WTC11 (cell line): Measurements from ENCODE around the gene ZNF500. TPM values are rescaled to one million over a fixed set of nuclear protein-coding genes. Genes with fewer than 3 reads are reported as not detected.

ENCODE experiments used
- ATAC-seq: fragments of 200-7000 bp; cut with Tn5 transposase; 2 replicates; pipeline ENCODE4 v1.10.0; 2021; ENCODE audit warnings: mild to moderate bottlenecking, moderate library complexity
- CTCF ChIA-PET: fragments of 300-600 bp; sonication (Branson Sonifier 250); formaldehyde crosslinking; loops from one replicate; lab custom pipeline; 2021; ENCODE audit warnings: antibody characterized with exemption; lab: Charles Lee
- POLR2A ChIA-PET: fragments of 350-600 bp; sonication (Branson Sonifier 250); formaldehyde crosslinking; loops from one replicate; lab custom pipeline; 2021; ENCODE audit warnings: antibody characterized with exemption; lab: Charles Lee
- DNase-seq: peaks from one replicate; pipeline ENCODE4 v3.0.0; 2021; ENCODE audit warnings: low spot score
- H3K27ac Mint-ChIP-seq: 2 replicates; pipeline ENCODE4 v1.8.0; 2021; ENCODE audit warnings: mixed read lengths
- H3K27me3 Mint-ChIP-seq: 2 replicates; pipeline ENCODE4 v1.8.0; 2021; ENCODE audit warnings: low read depth, mild to moderate bottlenecking, moderate library complexity, mixed read lengths
- H3K36me3 Mint-ChIP-seq: 2 replicates; pipeline ENCODE4 v1.8.0; 2021; ENCODE audit warnings: mixed read lengths
- H3K4me1 Mint-ChIP-seq: 2 replicates; pipeline ENCODE4 v1.8.0; 2022; ENCODE audit warnings: mixed read lengths
- H3K4me3 Mint-ChIP-seq: 2 replicates; pipeline ENCODE4 v1.8.0; 2021; ENCODE audit warnings: mild to moderate bottlenecking, moderate library complexity, mixed read lengths
- H3K9me3 Mint-ChIP-seq: 2 replicates; pipeline ENCODE4 v1.8.0; 2021; ENCODE audit warnings: mixed read lengths
- ATF1 ChIP-seq: sonication (generic); formaldehyde crosslinking; IDR thresholded peaks from 2 replicates; pipeline ENCODE4 v1.8.1; 2023; ENCODE audit warnings: mild to moderate bottlenecking, moderate library complexity, missing genetic modification reagents
- ATF3 ChIP-seq: sonication (generic); formaldehyde crosslinking; conservative IDR thresholded peaks from 2 replicates; pipeline ENCODE4 v1.8.1; 2022; ENCODE audit warnings: mild to moderate bottlenecking, missing genetic modification reagents
- CBFB ChIP-seq: sonication (generic); formaldehyde crosslinking; IDR thresholded peaks from 2 replicates; pipeline ENCODE4 v1.8.1; 2022; ENCODE audit warnings: mild to moderate bottlenecking, low read depth, missing genetic modification reagents
- CREB1 ChIP-seq: sonication (generic); formaldehyde crosslinking; IDR thresholded peaks from 2 replicates; pipeline ENCODE4 v1.8.0; 2023; ENCODE audit warnings: mild to moderate bottlenecking, missing genetic modification reagents
- E2F4 ChIP-seq: sonication (generic); formaldehyde crosslinking; IDR thresholded peaks from 2 replicates; pipeline ENCODE4 v1.8.1; 2022; ENCODE audit warnings: low read depth, mild to moderate bottlenecking, moderate library complexity, missing genetic modification reagents, borderline replicate concordance
- ELF4 ChIP-seq: sonication (generic); formaldehyde crosslinking; IDR thresholded peaks from 2 replicates; pipeline ENCODE4 v1.8.1; 2022; ENCODE audit warnings: low read depth, mild to moderate bottlenecking, moderate library complexity, missing genetic modification reagents
- FOXP1 ChIP-seq: sonication (generic); formaldehyde crosslinking; IDR thresholded peaks from 2 replicates; pipeline ENCODE4 v1.8.0; 2022; ENCODE audit warnings: missing genetic modification reagents, mild to moderate bottlenecking, moderate library complexity, borderline replicate concordance
- GTF2I ChIP-seq: fragments of 250-450 bp; sonication (Bioruptor Pico); conservative IDR thresholded peaks from 2 replicates; pipeline ENCODE4 v1.4.0; 2021; ENCODE audit warnings: mild to moderate bottlenecking
- HMGXB4 ChIP-seq: sonication (generic); formaldehyde crosslinking; IDR thresholded peaks from 2 replicates; pipeline ENCODE4 v1.8.1; 2023; ENCODE audit warnings: mild to moderate bottlenecking, moderate library complexity, missing genetic modification reagents
- JAZF1 ChIP-seq: fragments of 250-450 bp; sonication (Bioruptor Pico); IDR thresholded peaks from 2 replicates; pipeline ENCODE4 v1.9.0; 2021; ENCODE audit warnings: moderate library complexity, mild to moderate bottlenecking, inconsistent platforms
- MXD4 ChIP-seq: fragments of 250-450 bp; sonication (Bioruptor Pico); IDR thresholded peaks from 2 replicates; pipeline ENCODE4 v1.8.0; 2021; ENCODE audit warnings: mild to moderate bottlenecking, moderate library complexity, borderline replicate concordance
- NFE2L1 ChIP-seq: sonication (generic); formaldehyde crosslinking; IDR thresholded peaks from 2 replicates; pipeline ENCODE4 v1.8.1; 2023; ENCODE audit warnings: missing genetic modification reagents
- OVOL2 ChIP-seq: fragments of 250-450 bp; sonication (Bioruptor Pico); IDR thresholded peaks from 2 replicates; pipeline ENCODE4 v1.9.0; 2021; ENCODE audit warnings: mild to moderate bottlenecking, borderline replicate concordance
- RORB ChIP-seq: fragments of 250-450 bp; sonication (Bioruptor Pico); IDR thresholded peaks from 2 replicates; pipeline ENCODE4 v1.9.0; 2021; ENCODE audit warnings: mild to moderate bottlenecking
- SMAD3 ChIP-seq: sonication (generic); formaldehyde crosslinking; IDR thresholded peaks from 2 replicates; pipeline ENCODE4 v1.8.0; 2022; ENCODE audit warnings: missing genetic modification reagents, mild to moderate bottlenecking, borderline replicate concordance
- TEAD1 ChIP-seq: sonication (generic); formaldehyde crosslinking; IDR thresholded peaks from 2 replicates; pipeline ENCODE4 v1.8.0; 2022; ENCODE audit warnings: mild to moderate bottlenecking, missing genetic modification reagents
- TEAD4 ChIP-seq: sonication (generic); formaldehyde crosslinking; IDR thresholded peaks from 2 replicates; pipeline ENCODE4 v1.8.0; 2022; ENCODE audit warnings: mild to moderate bottlenecking, missing genetic modification reagents
- USF2 ChIP-seq: sonication (generic); formaldehyde crosslinking; IDR thresholded peaks from 2 replicates; pipeline ENCODE4 v1.8.1; 2023; ENCODE audit warnings: mild to moderate bottlenecking, missing genetic modification reagents, moderate library complexity
- ZMAT4 ChIP-seq: fragments of 250-450 bp; sonication (Bioruptor Pico); IDR thresholded peaks from 2 replicates; pipeline ENCODE4 v1.9.0; 2021; ENCODE audit warnings: mild to moderate bottlenecking
- ZNF232 ChIP-seq: sonication (generic); formaldehyde crosslinking; IDR thresholded peaks from 2 replicates; pipeline ENCODE4 v1.8.0; 2022; ENCODE audit warnings: mild to moderate bottlenecking, missing genetic modification reagents
- ZNF281 ChIP-seq: sonication (generic); formaldehyde crosslinking; IDR thresholded peaks from 2 replicates; pipeline ENCODE4 v1.8.0; 2023; ENCODE audit warnings: mild to moderate bottlenecking, missing genetic modification reagents
- ZNF317 ChIP-seq: sonication (generic); formaldehyde crosslinking; IDR thresholded peaks from 2 replicates; pipeline ENCODE4 v1.8.1; 2023; ENCODE audit warnings: low read depth, mild to moderate bottlenecking, moderate library complexity, missing genetic modification reagents, borderline replicate concordance
- ZNF416 ChIP-seq: fragments of 250-450 bp; sonication (Bioruptor Pico); IDR thresholded peaks from 2 replicates; pipeline ENCODE4 v1.9.0; 2021; ENCODE audit warnings: mild to moderate bottlenecking, inconsistent platforms
- ZNF512 ChIP-seq: sonication (generic); formaldehyde crosslinking; IDR thresholded peaks from 2 replicates; pipeline ENCODE4 v1.8.1; 2022; ENCODE audit warnings: missing genetic modification reagents, borderline replicate concordance
- ZNF671 ChIP-seq: fragments of 250-450 bp; sonication (Bioruptor Pico); IDR thresholded peaks from 2 replicates; pipeline ENCODE4 v1.8.0; 2021; ENCODE audit warnings: mild to moderate bottlenecking
- total RNA-seq: library from RNA; stranded (reverse); gene quantifications from 3 replicates; pipeline ENCODE4 v1.2.3, GENCODE V29; 2021

Gene ZNF500
- total RNA-seq, 1 experiment from 2014 or later, result 19.9 TPM

GRCh38 chr16:4771646-4772045 is 4.7 kb upstream of the ZNF500 start:
- no peaks in the 10 kb centered on the region for H3K36me3 Mint-ChIP-seq

GRCh38 chr16:4769306-4769638 is 2.3 kb upstream of the ZNF500 start:
- H3K27me3 Mint-ChIP-seq, result no peaks in the 10 kb centered on the region
- DNase-seq (no peak), ATAC-seq (no peak)
- H3K36me3 Mint-ChIP-seq, result no peaks in the 10 kb centered on the region
- peaks cover 17% of the 10 kb centered on the region for H3K4me1 Mint-ChIP-seq
- no peaks in the 10 kb centered on the region for H3K9me3 Mint-ChIP-seq
- peak overlapping the region; percentile 48 for H3K27ac Mint-ChIP-seq
- CTCF ChIA-PET, result interaction anchor here (0.9 to 1.5 kb wide), 6 partner anchors 9 to 87 kb away, joined by 3 to 7 read pairs (median 4); partner anchors contain the start of genes ANKS3 and DNAAF8
- POLR2A ChIA-PET, result interaction anchor here (1.4 to 3.1 kb wide), 2 partner anchors 33 to 35 kb away, joined by 7 to 16 read pairs; partner anchors contain the start of genes ANKS3, DNAAF8 and ROGDI
- H3K4me3 Mint-ChIP-seq, result peak overlapping the region; percentile 86
- no peak for TF ChIP-seq RORB (CRISPR knock-in tag)
- TF ChIP-seq FOXP1 (CRISPR knock-in tag), result no peak
- TF ChIP-seq ATF3 (CRISPR knock-in tag), result no peak
- TF ChIP-seq TEAD4 (CRISPR knock-in tag), result no peak
- TF ChIP-seq ZNF671 (CRISPR knock-in tag), result no peak
- no peak for TF ChIP-seq USF2
- TF ChIP-seq SMAD3 (CRISPR knock-in tag), result no peak
- no peak for TF ChIP-seq CBFB (CRISPR knock-in tag)
- TF ChIP-seq ZNF512 (CRISPR knock-in tag), result no peak

More at GRCh38 chr16:4771646-4772045, 4.7 kb upstream of the ZNF500 start:
- Mint-ChIP-seq H3K27ac (peak overlapping the region; percentile 70; the same call in 1 of the 2 replicates), H3K27me3 (no peaks in the 10 kb centered on the region), H3K4me1 (peaks cover 11% of the 10 kb centered on the region), H3K4me3 (no peak overlapping the region), H3K9me3 (no peaks in the 10 kb centered on the region)
- CTCF ChIA-PET, result no interaction called here
- ATAC-seq (no peak), DNase-seq (no peak)
- TF ChIP-seq ZMAT4 (CRISPR knock-in tag), result no peak
- no peak for TF ChIP-seq OVOL2
- no peak for TF ChIP-seq CREB1 (CRISPR knock-in tag)
- TF ChIP-seq TEAD1 (CRISPR knock-in tag), result no peak
- no peak for TF ChIP-seq ZNF281
- no peak for TF ChIP-seq ATF1
- no peak for TF ChIP-seq NFE2L1 (CRISPR knock-in tag)
- no peak for TF ChIP-seq E2F4 (CRISPR knock-in tag)
- no peak for TF ChIP-seq RORB (CRISPR knock-in tag)
- no peak for TF ChIP-seq GTF2I (CRISPR knock-in tag)
- TF ChIP-seq JAZF1 (CRISPR knock-in tag), result no peak
- no peak for TF ChIP-seq ELF4 (CRISPR knock-in tag)
- no peak for TF ChIP-seq ZNF317 (CRISPR knock-in tag)
- TF ChIP-seq ATF3 (CRISPR knock-in tag), result no peak
- TF ChIP-seq MXD4 (CRISPR knock-in tag), result no peak
- TF ChIP-seq CBFB (CRISPR knock-in tag), result no peak
- no peak for TF ChIP-seq ZNF416
- no peak for TF ChIP-seq HMGXB4 (CRISPR knock-in tag)
- TF ChIP-seq ZNF232 (CRISPR knock-in tag), result no peak
- POLR2A ChIA-PET, result interaction anchor here (0.7 kb wide), 1 partner anchor 94 kb away, joined by 4 read pairs; no protein-coding TSS in a partner anchor
